ENCODE results near the gene OSTF1.

The OSTF1 gene

DNA sequence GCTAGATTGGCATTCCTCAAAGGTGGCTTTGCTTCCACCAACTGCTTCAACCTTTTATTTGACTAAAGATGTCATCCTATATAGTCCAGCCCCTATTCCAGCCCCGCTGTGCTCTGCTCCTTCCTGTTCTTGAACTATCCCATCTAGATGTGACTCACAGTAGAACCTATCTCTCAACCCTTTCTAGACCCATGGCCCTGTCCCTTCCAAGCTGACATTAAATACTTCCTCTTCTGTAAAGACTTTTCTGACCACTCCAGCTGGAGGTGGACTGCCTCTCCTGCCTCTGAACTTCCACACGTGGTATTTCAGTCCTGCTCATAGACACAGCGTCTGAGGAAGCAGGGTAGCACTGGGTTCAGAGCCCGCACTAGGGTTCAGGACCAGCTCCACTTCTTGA, 32.4 kb downstream of the OSTF1 start:
- no peak for DNase-seq (ENCODE audit: low read depth in 3 of 3)

- DNase-seq (ENCODE audit: low read depth in 3 of 3) = no peak
Measured at GRCh38 chr9:75121914-75122558, 33.7 kb downstream of the OSTF1 start.

- no peak for DNase-seq (ENCODE audit: low read depth in 3 of 3)
Measured at GRCh38 chr9:75123696-75124095, 35.4 kb downstream of the OSTF1 start.

DNA sequence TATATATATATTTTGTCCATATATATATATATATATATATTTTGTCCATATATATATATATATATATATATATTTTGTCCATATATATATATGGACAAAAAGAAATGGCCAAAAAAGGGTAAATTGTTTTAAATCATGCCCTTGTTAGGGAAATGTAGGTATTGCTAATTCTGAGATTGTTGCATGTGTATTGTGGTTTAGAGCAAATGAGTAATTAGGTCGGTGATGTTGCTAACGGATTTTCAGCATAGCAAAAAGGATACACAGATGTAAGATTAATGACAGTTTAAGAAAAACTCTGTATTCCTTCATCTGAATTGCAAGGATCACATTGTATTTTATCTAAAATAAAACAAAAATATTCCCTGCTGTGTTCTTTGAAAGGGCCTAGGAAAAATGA, 40.2 kb downstream of the OSTF1 start:
- DNase-seq (ENCODE audit: low read depth in 3 of 3) = no peak

DNA sequence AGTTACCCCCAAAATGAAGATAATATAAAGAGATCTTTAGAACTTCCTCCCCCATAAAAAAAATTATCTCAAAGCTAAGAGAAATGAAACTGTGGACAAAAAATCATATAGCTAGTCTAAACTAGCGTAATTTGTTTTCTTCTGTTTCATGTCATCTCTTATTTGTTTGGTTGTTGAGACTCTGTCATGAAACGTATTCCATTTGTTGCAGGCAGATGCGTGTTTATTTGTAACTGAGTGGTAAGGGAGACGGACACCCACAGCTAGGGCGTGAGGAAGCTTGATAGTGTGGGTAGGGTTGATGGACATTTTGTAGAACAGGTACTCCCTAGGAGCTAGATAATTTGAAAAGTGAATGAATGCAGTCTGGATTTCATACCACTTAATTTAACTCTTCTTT, 41.9 kb downstream of the OSTF1 start:
- no peak for DNase-seq (ENCODE audit: low read depth in 3 of 3)

DNA sequence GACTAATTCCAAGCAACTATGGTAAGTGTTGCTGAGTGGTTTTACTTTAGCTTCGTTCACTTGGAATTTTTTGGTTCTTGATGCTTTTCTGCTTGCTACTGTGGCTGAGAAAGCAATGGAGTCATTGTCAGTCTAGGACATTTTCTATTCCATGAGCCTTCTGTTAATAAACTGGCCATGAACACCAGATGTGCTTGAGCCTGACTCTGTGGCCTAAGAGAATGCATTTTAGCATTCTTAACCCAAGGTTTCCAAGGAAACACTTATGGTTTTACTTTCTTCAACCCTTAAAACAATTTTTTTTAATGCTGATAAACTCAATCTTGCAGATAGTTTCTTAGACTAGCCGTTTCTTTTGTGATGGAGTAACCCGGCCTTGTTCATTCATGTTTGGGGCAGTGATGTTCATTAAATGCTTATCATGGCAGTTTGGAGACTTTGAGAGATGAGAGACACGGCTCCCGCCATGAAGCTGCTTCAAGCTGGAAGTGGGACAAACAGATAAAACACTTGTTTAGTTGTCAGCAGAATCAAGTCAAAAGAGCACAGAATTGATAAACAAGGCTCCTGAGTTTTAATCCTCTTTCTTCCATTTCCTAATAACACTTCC, 42.4 kb downstream of the OSTF1 start:
- DNase-seq (ENCODE audit: low read depth in 3 of 3) = no peak

GRCh38 chr9:75131700-75132099, 43.4 kb downstream of the OSTF1 start:
- DNase-seq (ENCODE audit: low read depth in 3 of 3) = no peak

GRCh38 chr9:75132244-75132643, 43.9 kb downstream of the OSTF1 start:
- no peak for DNase-seq (ENCODE audit: low read depth in 3 of 3)

DNA sequence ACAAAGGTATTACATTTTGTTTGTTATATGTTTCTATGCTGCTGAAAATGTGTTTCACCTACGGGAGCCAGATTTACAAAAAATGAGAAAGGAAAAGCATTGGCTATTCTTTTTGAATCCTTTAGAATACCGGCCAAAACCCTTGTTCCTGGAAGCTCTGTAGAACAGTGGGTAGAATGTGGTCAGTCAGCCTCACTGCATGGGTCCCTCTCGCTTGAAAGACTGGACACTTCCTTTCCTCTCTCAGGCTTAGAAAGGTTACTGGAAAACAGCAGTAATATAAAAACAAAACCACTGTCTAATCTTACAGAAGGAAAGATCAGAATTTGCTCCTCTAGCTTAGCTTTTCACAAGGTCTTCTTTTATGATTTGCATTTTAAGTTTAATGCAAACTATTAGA, 45.1 kb downstream of the OSTF1 start:
- no peak for DNase-seq (ENCODE audit: low read depth in 3 of 3)

DNA sequence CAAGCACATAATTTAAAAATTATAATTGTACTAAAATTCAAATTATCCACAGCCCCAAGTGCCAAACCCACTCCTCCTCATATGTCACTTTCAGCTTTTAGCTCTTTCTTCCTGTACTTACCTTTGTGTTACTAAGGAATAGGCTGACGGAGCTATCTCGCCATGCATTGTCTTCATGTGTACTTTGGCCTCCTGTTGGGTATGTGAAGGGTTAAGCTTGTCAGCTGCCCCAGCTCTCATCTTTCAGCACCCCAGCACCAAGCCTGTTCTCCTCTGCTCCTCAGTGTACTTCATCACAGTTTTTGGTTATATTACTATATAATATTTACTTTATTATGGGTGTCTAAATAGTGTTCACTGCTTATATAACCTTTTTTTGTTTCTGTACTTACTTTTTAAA, 46.2 kb downstream of the OSTF1 start:
- no peak for DNase-seq (ENCODE audit: low read depth in 3 of 3)

DNA sequence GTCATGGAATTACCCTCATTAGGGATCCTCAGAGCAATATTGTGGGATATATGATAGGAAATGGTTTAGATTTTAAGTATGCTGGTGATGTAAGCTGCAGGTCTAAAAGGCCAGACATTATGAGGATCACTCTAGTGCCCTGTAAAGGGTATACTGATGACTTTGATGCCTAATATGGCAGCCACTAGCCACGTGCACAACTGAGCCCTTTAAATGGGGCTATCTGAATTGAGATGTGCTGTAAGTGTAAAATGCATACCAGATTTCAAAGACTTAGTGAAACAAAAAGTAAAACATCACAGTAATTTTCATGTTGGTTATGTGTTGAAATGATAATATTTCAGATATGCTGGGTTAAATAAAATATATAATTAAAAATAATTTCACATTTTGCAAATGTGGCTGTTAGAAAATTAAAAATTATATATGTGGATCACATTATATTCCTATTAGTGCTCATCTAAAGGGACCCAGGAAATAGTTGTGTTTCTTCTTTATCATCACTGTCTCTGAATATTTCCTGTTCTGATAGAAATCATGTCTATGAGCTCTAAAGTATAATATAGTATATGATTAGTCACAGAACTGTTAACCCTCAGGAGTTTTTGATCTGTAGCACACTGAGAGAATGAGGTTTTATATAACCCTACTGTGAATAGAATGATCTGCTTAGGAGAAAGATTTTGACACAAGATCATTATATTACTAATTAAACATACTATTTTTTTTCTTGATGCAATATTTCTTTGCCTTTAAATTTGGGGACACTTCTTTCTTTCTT, 50.1 kb downstream of the OSTF1 start:
- no peak for DNase-seq (ENCODE audit: low read depth in 3 of 3)

- no peak for DNase-seq (ENCODE audit: low read depth in 3 of 3)
Measured at GRCh38 chr9:75139201-75139600, 50.9 kb downstream of the OSTF1 start.

DNA sequence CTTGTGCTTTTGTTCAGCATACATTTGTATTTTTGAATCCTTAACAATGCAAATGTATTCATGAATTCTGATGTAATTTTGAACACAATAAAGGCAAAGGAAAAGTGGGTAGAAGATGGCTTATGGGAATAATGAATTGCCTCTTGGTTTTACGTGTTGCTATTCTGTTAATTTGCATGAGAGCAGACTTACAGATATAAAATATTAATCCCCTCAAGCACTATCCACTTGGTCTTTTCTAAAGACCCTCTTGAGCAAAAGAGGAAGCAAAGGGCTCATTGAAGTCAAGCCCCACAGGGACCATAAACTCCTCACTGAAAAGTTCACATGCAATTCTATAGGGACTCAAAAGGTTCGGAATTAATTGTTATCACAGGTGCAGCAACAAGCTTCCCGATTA, 51.9 kb downstream of the OSTF1 start:
- DNase-seq (ENCODE audit: low read depth in 3 of 3) = no peak

- no peak for DNase-seq (ENCODE audit: low read depth in 3 of 3)
Measured at GRCh38 chr9:75142202-75142601, 53.9 kb downstream of the OSTF1 start.

DNA sequence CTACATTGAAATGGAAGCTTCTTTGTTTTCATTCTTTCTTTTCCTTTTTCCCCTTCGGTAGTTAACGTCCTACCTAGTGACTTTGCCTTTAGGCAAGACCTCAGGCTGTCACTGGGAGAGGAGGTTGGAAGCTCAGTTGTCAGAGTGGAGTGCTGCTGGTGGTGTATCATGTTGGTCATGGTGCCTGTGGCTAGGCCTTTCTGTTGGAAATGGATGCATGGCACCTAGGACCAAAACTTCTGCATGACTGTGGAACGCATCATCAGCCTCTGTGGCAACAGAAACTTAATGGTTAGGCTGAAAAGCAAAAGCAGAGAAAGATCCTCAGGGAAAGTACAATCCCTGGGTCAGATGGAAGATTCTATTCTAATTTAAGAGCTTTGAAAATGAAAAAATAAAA, 57.9 kb downstream of the OSTF1 start:
- DNase-seq (ENCODE audit: low read depth in 3 of 3) = no peak

GRCh38 chr9:75147638-75148037, 59.3 kb downstream of the OSTF1 start:
- DNase-seq (ENCODE audit: low read depth in 3 of 3) = no peak

- no peak for DNase-seq (ENCODE audit: low read depth in 3 of 3)
Measured at GRCh38 chr9:75148561-75148960, 60.2 kb downstream of the OSTF1 start.

DNA sequence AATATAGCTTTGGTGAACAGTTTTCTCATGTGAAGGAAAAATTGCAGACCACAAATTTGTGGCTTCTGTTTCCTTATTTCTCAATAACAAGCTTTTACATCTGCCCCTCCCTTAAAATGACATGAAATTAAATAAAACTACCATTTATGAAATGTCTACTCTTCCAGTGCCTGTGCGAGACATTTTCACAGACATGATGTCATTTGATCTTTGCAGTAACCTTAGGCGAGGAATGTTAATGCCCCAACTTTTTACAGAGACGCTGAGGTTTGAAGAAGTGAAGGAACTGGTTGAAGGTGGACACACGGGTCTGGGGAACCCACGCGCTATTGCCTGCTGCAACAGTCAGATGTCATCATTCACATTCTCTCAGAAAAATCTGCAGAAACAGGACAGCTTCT, 61.5 kb downstream of the OSTF1 start:
- no peak for DNase-seq (ENCODE audit: low read depth in 3 of 3)

- DNase-seq (ENCODE audit: low read depth in 3 of 3) = no peak
Measured at GRCh38 chr9:75150512-75150911, 62.2 kb downstream of the OSTF1 start.

DNA sequence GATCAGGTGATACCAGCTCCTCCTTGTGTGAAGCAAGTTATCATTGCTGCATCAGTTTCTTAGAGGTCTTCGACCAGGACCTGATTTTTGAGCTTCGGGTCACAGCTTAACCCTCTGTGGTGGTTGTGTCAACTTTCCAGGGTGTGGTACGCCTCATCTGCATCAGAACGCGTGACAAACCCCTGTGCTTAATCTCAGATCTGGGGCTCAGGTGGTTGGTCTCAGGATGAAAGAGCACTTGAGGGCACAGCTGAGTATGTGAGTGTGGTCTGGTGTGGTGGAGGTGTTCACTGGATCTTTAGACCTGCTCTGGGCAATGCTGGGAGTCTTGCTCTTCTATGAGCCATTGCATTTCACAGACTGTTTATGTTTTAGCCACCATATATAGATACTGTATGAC, 64.1 kb downstream of the OSTF1 start:
- DNase-seq (ENCODE audit: low read depth in 3 of 3) = peak; percentile 26 to 67 (median 44)

- no peak for DNase-seq (ENCODE audit: low read depth in 3 of 3)
Measured at GRCh38 chr9:75156858-75157257, 68.5 kb downstream of the OSTF1 start.

DNA sequence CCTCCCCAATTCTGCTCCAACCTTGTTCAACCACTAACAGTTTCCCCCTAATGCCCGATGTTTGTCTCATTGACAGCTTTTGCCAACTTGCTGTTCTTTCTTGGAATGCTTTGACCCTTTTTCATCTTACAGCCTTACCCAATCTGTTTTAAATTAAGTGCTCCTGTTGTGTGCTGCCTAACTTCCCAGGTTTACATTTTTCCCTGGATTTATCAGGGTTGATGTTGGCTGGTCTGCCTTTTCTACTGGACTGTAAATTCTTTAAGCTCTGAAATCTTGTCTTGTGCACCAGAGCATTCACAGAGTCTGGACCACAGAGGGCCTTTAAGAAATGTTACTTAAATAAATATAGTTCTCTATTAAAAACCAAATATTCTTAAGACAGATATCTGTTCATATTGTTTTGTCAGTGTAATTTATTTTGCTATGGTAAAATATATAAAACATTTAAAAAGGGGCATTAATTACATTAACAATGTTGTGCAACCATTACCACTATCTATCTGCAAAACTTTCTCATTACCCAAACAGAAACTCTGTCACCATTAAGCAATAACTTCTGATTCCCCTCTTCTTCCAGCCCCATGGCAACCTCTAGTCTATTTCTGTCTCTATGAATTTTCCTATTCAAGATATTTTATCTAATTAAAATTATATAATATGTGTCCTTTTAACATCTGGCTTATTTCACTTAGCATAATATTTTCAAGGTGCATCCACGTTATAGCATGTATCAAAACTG, 73.0 kb downstream of the OSTF1 start:
- no peak for DNase-seq (ENCODE audit: low read depth in 3 of 3)

- no peak for DNase-seq (ENCODE audit: low read depth in 3 of 3)
Measured at GRCh38 chr9:75163764-75164163, 75.5 kb downstream of the OSTF1 start.
